ENCODE data around the gene CCER1. TPM values are rescaled to one million over a fixed set of nuclear protein-coding genes. Genes with fewer than 3 reads are reported as not detected.

CCER1 gene
- total RNA-seq, 2 donors from 2014 or later: not detected

DNA sequence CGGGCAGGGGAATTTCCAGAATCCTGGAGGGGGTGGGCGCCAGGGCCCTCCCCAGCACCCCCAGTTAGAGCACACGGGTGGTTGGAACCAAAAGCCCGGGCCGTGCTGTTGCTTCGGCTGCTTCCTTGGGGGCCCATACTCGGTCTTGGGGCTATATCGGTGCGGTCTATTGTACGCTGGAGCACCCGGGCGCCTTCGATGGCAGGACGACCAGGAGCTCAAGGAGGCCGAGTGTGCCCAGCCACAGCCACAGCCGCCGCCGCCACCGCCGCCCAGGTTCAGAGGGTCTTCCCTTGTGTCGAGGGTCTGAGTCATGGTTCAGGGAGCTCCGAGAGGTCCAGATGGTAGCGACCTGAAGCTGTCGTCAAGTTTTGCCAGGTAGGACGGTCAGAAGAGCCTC is 548 bp downstream of the CCER1 start:
- H3K36me3 Mint-ChIP-seq (ENCODE audit: low read depth): no peaks in the 10 kb centered on the region
- no peak overlapping the region for H3K4me3 Mint-ChIP-seq
- no peaks in the 10 kb centered on the region for H3K9me3 ChIP-seq (ENCODE audit: control insufficient read depth, low read length)
- 96 to 97% methylated on average over 13 to 25 of the region's 25 CpGs for WGBS, 2 experiments (ENCODE audit: insufficient coverage in 1 of 2, insufficient read length in 1 of 2)
- H3K27me3 Mint-ChIP-seq (ENCODE audit: insufficient read depth): peaks cover 6% of the 10 kb centered on the region
- no peak overlapping the region for H3K9ac ChIP-seq (ENCODE audit: extremely low read depth, low read length, poor library complexity, severe bottlenecking)
- H3K4me1 Mint-ChIP-seq: no peaks in the 10 kb centered on the region
- TF ChIP-seq, protein P1, sequence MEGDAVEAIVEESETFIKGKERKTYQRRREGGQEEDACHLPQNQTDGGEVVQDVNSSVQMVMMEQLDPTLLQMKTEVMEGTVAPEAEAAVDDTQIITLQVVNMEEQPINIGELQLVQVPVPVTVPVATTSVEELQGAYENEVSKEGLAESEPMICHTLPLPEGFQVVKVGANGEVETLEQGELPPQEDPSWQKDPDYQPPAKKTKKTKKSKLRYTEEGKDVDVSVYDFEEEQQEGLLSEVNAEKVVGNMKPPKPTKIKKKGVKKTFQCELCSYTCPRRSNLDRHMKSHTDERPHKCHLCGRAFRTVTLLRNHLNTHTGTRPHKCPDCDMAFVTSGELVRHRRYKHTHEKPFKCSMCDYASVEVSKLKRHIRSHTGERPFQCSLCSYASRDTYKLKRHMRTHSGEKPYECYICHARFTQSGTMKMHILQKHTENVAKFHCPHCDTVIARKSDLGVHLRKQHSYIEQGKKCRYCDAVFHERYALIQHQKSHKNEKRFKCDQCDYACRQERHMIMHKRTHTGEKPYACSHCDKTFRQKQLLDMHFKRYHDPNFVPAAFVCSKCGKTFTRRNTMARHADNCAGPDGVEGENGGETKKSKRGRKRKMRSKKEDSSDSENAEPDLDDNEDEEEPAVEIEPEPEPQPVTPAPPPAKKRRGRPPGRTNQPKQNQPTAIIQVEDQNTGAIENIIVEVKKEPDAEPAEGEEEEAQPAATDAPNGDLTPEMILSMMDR (conservative IDR thresholded peaks at IDR 0.05): no peak
- no peak overlapping the region for H3K4me3 ChIP-seq (ENCODE audit: low read length)
- no peak overlapping the region for H3K27ac ChIP-seq (ENCODE audit: low read depth, low read length)
- peaks cover 14% of the 10 kb centered on the region for H3K9me3 Mint-ChIP-seq
- H3K36me3 ChIP-seq (ENCODE audit: control insufficient read depth, insufficient read depth, low read length): no peaks in the 10 kb centered on the region
- H3K4me1 ChIP-seq (ENCODE audit: control insufficient read depth, insufficient read depth, low read length): no peaks in the 10 kb centered on the region
- no peaks in the 10 kb centered on the region for H3K27me3 ChIP-seq (ENCODE audit: control insufficient read depth, insufficient read depth, low read length, poor library complexity, severe bottlenecking)
- DNase-seq: no peak
- H3K27ac Mint-ChIP-seq: no peak overlapping the region

DNA sequence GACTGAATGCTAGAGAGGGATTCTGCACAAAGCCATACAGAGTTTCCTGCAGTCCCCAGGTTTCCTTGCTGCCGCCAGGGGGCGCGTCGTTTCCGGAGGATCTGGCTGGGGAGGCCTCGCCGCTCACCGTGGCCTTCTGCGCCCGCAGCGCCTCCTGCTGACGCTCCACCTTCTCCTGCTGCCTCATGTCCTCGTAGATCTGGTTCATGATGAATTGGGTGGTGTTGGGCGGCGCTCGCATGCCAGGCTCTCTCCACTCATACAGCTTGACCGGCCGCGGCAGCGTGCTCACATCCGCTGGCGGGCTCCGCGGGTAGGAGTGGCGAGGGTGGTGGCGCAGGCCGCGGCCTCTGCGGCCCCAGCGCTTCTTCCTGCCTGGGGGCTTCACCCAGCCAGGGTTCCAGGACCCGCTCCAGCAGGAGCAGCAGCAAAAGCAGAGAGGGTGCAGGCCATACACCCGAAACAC is 987 bp downstream of the CCER1 start:
- Mint-ChIP-seq H3K9me3 (peaks cover 14% of the 10 kb centered on the region), H3K4me3 (no peak overlapping the region), H3K36me3 (ENCODE audit: low read depth) (no peaks in the 10 kb centered on the region), H3K27me3 (ENCODE audit: insufficient read depth) (peaks cover 6% of the 10 kb centered on the region), H3K27ac (no peak overlapping the region), H3K4me1 (no peaks in the 10 kb centered on the region)
- no peak overlapping the region for H3K9ac ChIP-seq (ENCODE audit: extremely low read depth, low read length, poor library complexity, severe bottlenecking)
- no peak overlapping the region for H3K4me3 ChIP-seq (ENCODE audit: low read length)
- no peaks in the 10 kb centered on the region for H3K4me1 ChIP-seq (ENCODE audit: control insufficient read depth, insufficient read depth, low read length)
- H3K27me3 ChIP-seq (ENCODE audit: control insufficient read depth, insufficient read depth, low read length, poor library complexity, severe bottlenecking): no peaks in the 10 kb centered on the region
- H3K36me3 ChIP-seq (ENCODE audit: control insufficient read depth, insufficient read depth, low read length): no peaks in the 10 kb centered on the region
- H3K27ac ChIP-seq (ENCODE audit: low read depth, low read length): no peak overlapping the region
- H3K9me3 ChIP-seq (ENCODE audit: control insufficient read depth, low read length): no peaks in the 10 kb centered on the region
- peak; percentile 98 for DNase-seq
- 91 to 94% methylated on average over 7 to 32 of the region's 32 CpGs for WGBS, 2 experiments (ENCODE audit: insufficient coverage in 1 of 2, insufficient read length in 1 of 2)
- TF ChIP-seq, protein P1 (conservative IDR thresholded peaks at IDR 0.05): peak; percentile 94

DNA sequence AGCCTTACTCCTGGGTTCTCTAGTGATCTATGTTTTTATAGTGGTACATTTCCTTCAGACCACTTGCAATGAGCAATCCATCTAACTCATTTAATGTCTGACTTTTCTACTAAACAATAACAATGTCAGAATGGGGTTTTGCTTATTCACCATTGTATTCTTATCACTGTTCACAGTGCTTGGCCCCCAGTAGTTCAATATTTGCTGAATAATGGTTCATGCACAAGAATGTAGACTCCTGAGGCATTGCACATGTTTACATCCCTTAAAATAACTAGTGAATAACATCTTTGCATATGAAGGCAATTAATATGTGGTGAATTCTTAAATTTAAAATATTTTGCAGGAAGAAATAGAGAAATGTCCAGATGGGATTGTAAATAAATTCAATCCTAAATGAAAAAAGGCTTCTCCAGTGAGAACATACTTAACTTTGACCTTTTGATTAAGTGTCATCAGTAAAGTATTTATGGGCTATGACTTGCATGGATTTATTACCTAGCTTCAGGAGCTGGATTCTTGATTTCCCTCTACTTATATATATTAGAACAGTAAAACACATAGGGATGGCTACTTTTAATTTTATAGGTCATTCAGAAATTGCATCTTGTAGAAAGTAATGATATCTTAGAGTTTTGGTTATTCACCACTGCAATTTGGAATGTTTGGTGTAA is 3.4 kb downstream of the CCER1 start:
- Histone ChIP-seq H3K27ac (ENCODE audit: low read depth, low read length) (no peak overlapping the region), H3K9ac (ENCODE audit: extremely low read depth, low read length, poor library complexity, severe bottlenecking) (no peak overlapping the region), H3K4me3 (ENCODE audit: low read length) (no peak overlapping the region), H3K27me3 (ENCODE audit: control insufficient read depth, insufficient read depth, low read length, poor library complexity, severe bottlenecking) (no peaks in the 10 kb centered on the region), H3K36me3 (ENCODE audit: control insufficient read depth, insufficient read depth, low read length) (no peaks in the 10 kb centered on the region), H3K9me3 (ENCODE audit: control insufficient read depth, low read length) (no peaks in the 10 kb centered on the region), H3K4me1 (ENCODE audit: control insufficient read depth, insufficient read depth, low read length) (no peaks in the 10 kb centered on the region)
- Mint-ChIP-seq H3K27ac (no peak overlapping the region), H3K9me3 (peaks cover 14% of the 10 kb centered on the region), H3K4me3 (no peak overlapping the region), H3K4me1 (no peaks in the 10 kb centered on the region), H3K27me3 (ENCODE audit: insufficient read depth) (peaks cover 6% of the 10 kb centered on the region), H3K36me3 (ENCODE audit: low read depth) (no peaks in the 10 kb centered on the region)
- no peak for DNase-seq
- TF ChIP-seq, protein P1 (conservative IDR thresholded peaks at IDR 0.05): no peak

All from endodermal cell (in vitro differentiated cells).